ENCODE results near the gene DENND4C.

- TF ChIP-seq CTCF (IDR thresholded peaks at IDR 0.05) (no peak), ZFX (IDR thresholded peaks at IDR 0.05; ENCODE audit: borderline replicate concordance) (no peak)
Observed at GRCh38 chr9:19252885-19253219, 22.4 kb downstream of the DENND4C start.

All from 22Rv1 (cell line).